HCT116 (cell line): ENCODE measurements around the gene CPS1. TPM values are rescaled to one million over a fixed set of nuclear protein-coding genes. Genes with fewer than 3 reads are reported as not detected.

ENCODE experiments used
- ATAC-seq: fragments of 200-7000 bp; cut with Tn5 transposase; 2 replicates; pipeline ENCODE4 v1.9.1; 2020; ENCODE audit warnings: mild to moderate bottlenecking, moderate library complexity
- Bru-seq: library from RNA; stranded (reverse); fragments of 400-500 nt; gene quantifications from one replicate; lab custom pipeline; 2021; lab: Mats Ljungman, UMichigan
- BruChase-seq, 2 experiments: library from RNA; stranded (reverse); fragments of 400-500 nt; gene quantifications; one replicate each; lab custom pipeline; 2021; lab: Mats Ljungman, UMichigan
- BruUV-seq: library from RNA; stranded (reverse); fragments of 400-500 nt; replicated peaks from 2 replicates; lab custom pipeline; 2021; lab: Mats Ljungman, UMichigan
- CTCF ChIA-PET: fragments of 300-600 bp; sonication (Branson Sonifier 250); formaldehyde crosslinking; loops from one replicate; lab custom pipeline; 2021; ENCODE audit warnings: antibody characterized with exemption; lab: Charles Lee
- POLR2A ChIA-PET: fragments of 300-600, 350-600 bp; sonication (Branson Sonifier 250); formaldehyde crosslinking; loops from one replicate; lab custom pipeline; 2021; ENCODE audit warnings: antibody characterized with exemption; lab: Charles Lee
- RAD21 ChIA-PET, 2 experiments: fragments of 300-600 bp; sonication (Branson Sonifier 250); formaldehyde crosslinking; loops; one replicate each; lab custom pipeline; 2023; ENCODE audit warnings: low total read pairs in 2 of 2; ENCODE audit not compliant: uncharacterized antibody in 2 of 2, unreplicated experiment in 2 of 2, low non-redundant PET in 1 of 2; lab: Charles Lee
- DNase-seq: peaks from one replicate; pipeline ENCODE4 v3.0.0-alpha.2; 2010; ENCODE audit warnings: low read depth, low spot score
- H2AFZ ChIP-seq: fragments of 200-600 bp; shearing (Covaris generic), sonication (generic); 2 replicates; pipeline ENCODE4 v1.6.1; 2017; ENCODE audit warnings: low read depth, mixed run types, mixed read lengths, antibody characterized with exemption, low read length; ENCODE audit not compliant: poor library complexity, severe bottlenecking
- H3K27ac ChIP-seq: 2 replicates; pipeline ENCODE4 v1.5.1; 2012; ENCODE audit warnings: low read depth, low read length
- H3K27me3 ChIP-seq: fragments of 200-600 bp; sonication (generic); 2 replicates; pipeline ENCODE4 v1.6.1; 2016; ENCODE audit warnings: mixed run types, low read length, mixed read lengths; ENCODE audit not compliant: insufficient read depth
- H3K36me3 ChIP-seq, 2 experiments: fragments of 200-500 bp in 1 of 2; fragments of 200-600 bp in 1 of 2; sonication (Bioruptor generic) in 1 of 2; sonication (generic) in 1 of 2; 2 replicates each; pipeline versions ENCODE4 v1.5.1 to v1.6.1; 2014 to 2016; ENCODE audit warnings: low read length in 2 of 2, inconsistent platforms in 1 of 2, mixed read lengths in 1 of 2, mixed run types in 1 of 2; ENCODE audit not compliant: insufficient read depth in 2 of 2, control insufficient read depth in 1 of 2
- H3K4me1 ChIP-seq, 2 experiments: fragments of 200-600 bp in 1 of 2; sonication (generic) in 1 of 2; 2 replicates each; pipeline versions ENCODE4 v1.5.1 to v1.6.1; 2012 to 2017; ENCODE audit warnings: low read length in 2 of 2, inconsistent platforms in 1 of 2, mild to moderate bottlenecking in 1 of 2, mixed read lengths in 1 of 2, mixed run types in 1 of 2, moderate library complexity in 1 of 2; ENCODE audit not compliant: insufficient read depth in 2 of 2, control insufficient read depth in 1 of 2
- H3K4me2 ChIP-seq: fragments of 200-600 bp; sonication (generic); 2 replicates; pipeline ENCODE4 v1.6.1; 2017; ENCODE audit warnings: mixed run types, low read length, mixed read lengths
- H3K4me3 ChIP-seq, 2 experiments: fragments of 200-600 bp in 1 of 2; sonication (generic) in 1 of 2; replicated peaks in 1 of 2; 2 replicates each; pipeline ENCODE4 v1.5.1; 2011 to 2016; ENCODE audit warnings: low read length in 2 of 2, control low read depth in 1 of 2, low read depth in 1 of 2, mild to moderate bottlenecking in 1 of 2, mixed read lengths in 1 of 2, mixed run types in 1 of 2
- H3K79me2 ChIP-seq: fragments of 200-600 bp; sonication (generic); 2 replicates; pipeline ENCODE4 v1.6.1; 2017; ENCODE audit warnings: mild to moderate bottlenecking, mixed run types, low read length, moderate library complexity, mixed read lengths; ENCODE audit not compliant: insufficient read depth
- H3K9ac ChIP-seq: fragments of 200-600 bp; sonication (generic); 2 replicates; pipeline ENCODE4 v1.6.1; 2016; ENCODE audit warnings: low read length, mixed read lengths
- H3K9me2 ChIP-seq: fragments of 200-600 bp; sonication (generic), shearing (Covaris generic); 2 replicates; pipeline ENCODE4 v1.6.1; 2017; ENCODE audit warnings: mixed run types, mild to moderate bottlenecking, moderate library complexity; ENCODE audit not compliant: insufficient read depth
- H3K9me3 ChIP-seq, 2 experiments: fragments of 200-500 bp in 1 of 2; fragments of 200-600 bp in 1 of 2; sonication (Bioruptor generic) in 1 of 2; sonication (generic) in 1 of 2; 2 replicates each; pipeline ENCODE4 v1.6.1; 2014 to 2017; ENCODE audit warnings: low read length in 2 of 2, mixed read lengths in 2 of 2, inconsistent platforms in 1 of 2, low read depth in 1 of 2, mild to moderate bottlenecking in 1 of 2, mixed run types in 1 of 2, moderate library complexity in 1 of 2; ENCODE audit not compliant: control insufficient read depth in 1 of 2, insufficient read depth in 1 of 2
- H4K20me1 ChIP-seq: fragments of 200-600 bp; sonication (generic), shearing (Covaris generic); 2 replicates; pipeline ENCODE4 v1.6.1; 2017; ENCODE audit warnings: mixed run types, mild to moderate bottlenecking, moderate library complexity; ENCODE audit not compliant: insufficient read depth
- CBX3 ChIP-seq: IDR thresholded peaks from 2 replicates; pipeline ENCODE4 v1.6.1; 2012; ENCODE audit warnings: low read depth
- CEBPB ChIP-seq: IDR thresholded peaks from 2 replicates; pipeline ENCODE4 v1.6.1; 2012; ENCODE audit warnings: low read depth
- EGR1 ChIP-seq: IDR thresholded peaks from 2 replicates; pipeline ENCODE4 v1.6.1; 2012; ENCODE audit warnings: low read depth
- ELF1 ChIP-seq: IDR thresholded peaks from 2 replicates; pipeline ENCODE4 v1.6.1; 2012; ENCODE audit warnings: low read depth, borderline replicate concordance
- EZH2phosphoT487 ChIP-seq: fragments of 200-600 bp; IDR thresholded peaks from 2 replicates; pipeline ENCODE4 v1.6.1; 2018; ENCODE audit warnings: antibody characterized with exemption, borderline replicate concordance
- JUND ChIP-seq: IDR thresholded peaks from 2 replicates; pipeline ENCODE4 v1.6.1; 2012
- POLR2A ChIP-seq: IDR thresholded peaks from 2 replicates; pipeline ENCODE4 v1.7.0; 2011; ENCODE audit warnings: borderline replicate concordance; ENCODE audit not compliant: insufficient read depth, insufficient read length; ENCODE audit errors: extremely low read depth
- POLR2AphosphoS5 ChIP-seq: IDR thresholded peaks from 2 replicates; pipeline ENCODE4 v1.6.1; 2011; ENCODE audit warnings: mild to moderate bottlenecking, low read depth, low read length, moderate library complexity
- RAD21 ChIP-seq: IDR thresholded peaks from 2 replicates; pipeline ENCODE4 v1.6.1; 2012; ENCODE audit warnings: low read depth, mild to moderate bottlenecking
- TCF7L2 ChIP-seq: IDR thresholded peaks from 2 replicates; pipeline ENCODE4 v1.7.0; 2011; ENCODE audit warnings: borderline replicate concordance, inconsistent platforms; ENCODE audit not compliant: insufficient read depth, insufficient read length; ENCODE audit errors: extremely low read depth
- YY1 ChIP-seq: IDR thresholded peaks from 2 replicates; pipeline ENCODE4 v1.6.1; 2011; ENCODE audit warnings: low read length, low read depth, moderate library complexity, mild to moderate bottlenecking; ENCODE audit not compliant: insufficient replicate concordance; ENCODE audit errors: extremely low read depth
- ZFX ChIP-seq: fragments of 450-650 bp; IDR thresholded peaks from 2 replicates; pipeline ENCODE4 v1.6.1; 2017
- ZNF274 ChIP-seq: fragments of 200-500 bp; sonication (Bioruptor generic); IDR thresholded peaks from 2 replicates; pipeline ENCODE4 v1.6.1; 2014; ENCODE audit warnings: mild to moderate bottlenecking, low read depth, low read length, inconsistent platforms
- intact Hi-C: fragments of 100-400 bp; cut with micrococcal nuclease; formaldehyde crosslinking; loops from 2 replicates; pipeline ENCODE4 v1.10.0; 2022
- long read RNA-seq: library from polyadenylated mRNA; unstranded; transcript quantifications from one replicate; pipeline ENCODE4 v2.0.0, GENCODE V29; 2021; ENCODE audit not compliant: unreplicated experiment
- polyA plus RNA-seq: library from polyadenylated mRNA; unstranded; fragments of >200 nt; gene quantifications from 2 replicates; pipeline ENCODE4 v1.2.1, GENCODE V29; 2012; ENCODE audit warnings: missing spikeins
- total RNA-seq: library from RNA; stranded (reverse); gene quantifications from one replicate; pipeline ENCODE4 v1.2.1, GENCODE V29; 2021; ENCODE audit not compliant: unreplicated experiment
- TF ChIP-seq, protein P1 (sequence below), 3 experiments: fragments of 200-600 bp in 1 of 3; sonication (generic) in 1 of 3; IDR thresholded peaks in 2 of 3; conservative IDR thresholded peaks in 1 of 3; 2 replicates each; pipeline ENCODE4 v1.5.1; 2012 to 2017; ENCODE audit warnings: low read depth in 2 of 3, low read length in 2 of 3, antibody characterized with exemption in 1 of 3, borderline replicate concordance in 1 of 3, control low read depth in 1 of 3, mild to moderate bottlenecking in 1 of 3, mixed read lengths in 1 of 3, mixed run types in 1 of 3, moderate library complexity in 1 of 3; ENCODE audit not compliant: insufficient read depth in 1 of 3
- TF ChIP-seq, protein P2 (sequence below): IDR thresholded peaks from 2 replicates; pipeline ENCODE4 v1.6.1; 2011; ENCODE audit warnings: mild to moderate bottlenecking, low read length, moderate library complexity; ENCODE audit not compliant: insufficient replicate concordance; ENCODE audit errors: extremely low read depth

The CPS1 gene
- 37.5 TPM for total RNA-seq
- 18.0 and 22.2 TPM in 2 replicates for polyA plus RNA-seq
- Bru-seq, nascent RNA, result percentile 58 among the genes with signal in this experiment
- BruChase-seq, experiment 1, labeled RNA remaining after a 6-hour chase, result percentile 52 among the genes with signal in this experiment
- BruChase-seq, experiment 2, labeled RNA remaining after a 2-hour chase, result percentile 53 among the genes with signal in this experiment
- long read RNA-seq, full-length matches to known transcripts, result 5 of 21 reads
- long read RNA-seq, partial matches to known transcripts, result 9 of 21 reads
- long read RNA-seq, other reads (novel, unspliced or antisense), result 7 of 21 reads

DNA sequence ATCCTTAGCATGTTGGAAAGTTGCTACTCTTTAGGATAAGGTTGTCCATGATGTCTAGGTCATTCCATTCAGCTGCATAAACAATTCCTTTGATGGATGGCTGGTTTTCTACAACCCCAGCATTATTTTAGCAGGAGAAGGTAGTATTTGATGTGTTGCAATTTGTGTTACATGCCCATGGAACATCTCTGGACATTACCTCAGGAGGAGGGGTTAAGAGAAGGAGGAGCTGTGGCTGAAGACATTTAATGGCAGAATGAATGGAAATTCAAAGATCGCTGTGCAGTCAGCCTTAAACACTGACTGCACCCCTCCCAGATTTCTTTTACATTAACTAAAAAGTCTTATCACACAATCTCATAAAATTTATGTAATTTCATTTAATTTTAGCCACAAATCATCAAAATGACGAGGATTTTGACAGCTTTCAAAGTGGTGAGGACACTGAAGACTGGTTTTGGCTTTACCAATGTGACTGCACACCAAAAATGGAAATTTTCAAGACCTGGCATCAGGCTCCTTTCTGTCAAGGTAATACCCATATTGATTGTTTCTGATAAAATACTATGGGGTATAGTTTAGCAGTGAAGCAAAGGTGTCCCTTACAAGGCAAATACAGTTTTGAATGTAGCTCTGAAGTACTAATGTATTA is at the start of gene CPS1:
TSS of gene CPS1 (plus strand) at position 271 of the 652 bp plus-strand sequence. CDS start at position 406, 135 bp downstream.
- ATAC-seq, result no peak
- CTCF ChIA-PET, result no interaction called here
- no peaks in the 10 kb centered on the region for H3K27me3 ChIP-seq

More for the DNA sequence above, at the start of gene CPS1:
- intact Hi-C loops, result no loop called here
- no peak for TF ChIP-seq EZH2phosphoT487
- TF ChIP-seq RAD21, result no peak
- no peak for TF ChIP-seq ELF1
- TF ChIP-seq TCF7L2, result no peak
- TF ChIP-seq, protein P1, sequence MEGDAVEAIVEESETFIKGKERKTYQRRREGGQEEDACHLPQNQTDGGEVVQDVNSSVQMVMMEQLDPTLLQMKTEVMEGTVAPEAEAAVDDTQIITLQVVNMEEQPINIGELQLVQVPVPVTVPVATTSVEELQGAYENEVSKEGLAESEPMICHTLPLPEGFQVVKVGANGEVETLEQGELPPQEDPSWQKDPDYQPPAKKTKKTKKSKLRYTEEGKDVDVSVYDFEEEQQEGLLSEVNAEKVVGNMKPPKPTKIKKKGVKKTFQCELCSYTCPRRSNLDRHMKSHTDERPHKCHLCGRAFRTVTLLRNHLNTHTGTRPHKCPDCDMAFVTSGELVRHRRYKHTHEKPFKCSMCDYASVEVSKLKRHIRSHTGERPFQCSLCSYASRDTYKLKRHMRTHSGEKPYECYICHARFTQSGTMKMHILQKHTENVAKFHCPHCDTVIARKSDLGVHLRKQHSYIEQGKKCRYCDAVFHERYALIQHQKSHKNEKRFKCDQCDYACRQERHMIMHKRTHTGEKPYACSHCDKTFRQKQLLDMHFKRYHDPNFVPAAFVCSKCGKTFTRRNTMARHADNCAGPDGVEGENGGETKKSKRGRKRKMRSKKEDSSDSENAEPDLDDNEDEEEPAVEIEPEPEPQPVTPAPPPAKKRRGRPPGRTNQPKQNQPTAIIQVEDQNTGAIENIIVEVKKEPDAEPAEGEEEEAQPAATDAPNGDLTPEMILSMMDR (IDR thresholded peaks at IDR 0.05 in 2 of 3, conservative IDR thresholded peaks at IDR 0.05 in 1 of 3; ENCODE audit: borderline replicate concordance in 1 of 3, insufficient read depth in 1 of 3, low read depth in 2 of 3, low read length in 2 of 3), result no peak
- TF ChIP-seq EGR1, result no peak
- TF ChIP-seq, protein P2, sequence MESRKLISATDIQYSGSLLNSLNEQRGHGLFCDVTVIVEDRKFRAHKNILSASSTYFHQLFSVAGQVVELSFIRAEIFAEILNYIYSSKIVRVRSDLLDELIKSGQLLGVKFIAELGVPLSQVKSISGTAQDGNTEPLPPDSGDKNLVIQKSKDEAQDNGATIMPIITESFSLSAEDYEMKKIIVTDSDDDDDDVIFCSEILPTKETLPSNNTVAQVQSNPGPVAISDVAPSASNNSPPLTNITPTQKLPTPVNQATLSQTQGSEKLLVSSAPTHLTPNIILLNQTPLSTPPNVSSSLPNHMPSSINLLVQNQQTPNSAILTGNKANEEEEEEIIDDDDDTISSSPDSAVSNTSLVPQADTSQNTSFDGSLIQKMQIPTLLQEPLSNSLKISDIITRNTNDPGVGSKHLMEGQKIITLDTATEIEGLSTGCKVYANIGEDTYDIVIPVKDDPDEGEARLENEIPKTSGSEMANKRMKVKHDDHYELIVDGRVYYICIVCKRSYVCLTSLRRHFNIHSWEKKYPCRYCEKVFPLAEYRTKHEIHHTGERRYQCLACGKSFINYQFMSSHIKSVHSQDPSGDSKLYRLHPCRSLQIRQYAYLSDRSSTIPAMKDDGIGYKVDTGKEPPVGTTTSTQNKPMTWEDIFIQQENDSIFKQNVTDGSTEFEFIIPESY, result no peak
- TF ChIP-seq POLR2AphosphoS5, result no peak
- no peak for TF ChIP-seq CEBPB
- no peak for TF ChIP-seq YY1
- no peak for TF ChIP-seq ZNF274
- no peak for TF ChIP-seq ZFX
- no peak for TF ChIP-seq JUND
- no peak for TF ChIP-seq CBX3
- TF ChIP-seq POLR2A, result no peak
- Histone ChIP-seq H3K79me2 (no peaks in the 10 kb centered on the region), H3K4me2 (no peak within 1 kb of the TSS), H3K36me3 (no peaks in the 10 kb centered on the region), H3K4me1 (no peaks in the 10 kb centered on the region), H4K20me1 (no peaks in the 10 kb centered on the region), H3K4me3 (no peak within 1 kb of the TSS), H3K9ac (no peak within 1 kb of the TSS), H3K9me2 (no peaks in the 10 kb centered on the region), H3K9me3 (no peaks in the 10 kb centered on the region), H3K27ac (no peak within 1 kb of the TSS), H2AFZ (no peak within 1 kb of the TSS)
- ChIA-PET RAD21 (no interaction called here), POLR2A (no interaction called here)
- BruUV-seq, result no TSS peak
- DNase-seq, result no peak
